SK-N-SH treated with all-trans-retinoic acid at 6 μM for 48 hours (cell line): ENCODE measurements around the gene SH3BP5.

ENCODE experiments used
- ATAC-seq: fragments of 200-7000 bp; cut with Tn5 transposase; 3 replicates; pipeline ENCODE4 v1.9.1; 2020; ENCODE audit warnings: mild to moderate bottlenecking, moderate library complexity
- BACH2 ChIP-seq: fragments of 250-450 bp; sonication (Bioruptor Pico); IDR thresholded peaks from 2 replicates; pipeline ENCODE4 v1.9.0; 2021; ENCODE audit warnings: mild to moderate bottlenecking, borderline replicate concordance
- CSDC2 ChIP-seq: fragments of 250-450 bp; sonication (Bioruptor Pico); IDR thresholded peaks from 2 replicates; pipeline ENCODE4 v1.5.0; 2020; ENCODE audit warnings: mild to moderate bottlenecking, moderate library complexity
- ESRRG ChIP-seq: fragments of 250-450 bp; sonication (Bioruptor Pico); IDR thresholded peaks from 2 replicates; pipeline ENCODE4 v1.6.1; 2021; ENCODE audit warnings: mild to moderate bottlenecking
- GLIS3 ChIP-seq: fragments of 250-450 bp; sonication (Bioruptor Pico); IDR thresholded peaks from 2 replicates; pipeline ENCODE4 v1.5.0; 2020; ENCODE audit warnings: mild to moderate bottlenecking, moderate library complexity
- ISL1 ChIP-seq: fragments of 250-450 bp; sonication (Bioruptor Pico); IDR thresholded peaks from 2 replicates; pipeline ENCODE4 v2.1.2; 2022; ENCODE audit warnings: mild to moderate bottlenecking, moderate library complexity
- OSR1 ChIP-seq: fragments of 250-450 bp; sonication (Bioruptor Pico); IDR thresholded peaks from 2 replicates; pipeline ENCODE4 v1.8.0; 2022; ENCODE audit warnings: moderate library complexity, mild to moderate bottlenecking, inconsistent platforms
- PPARA ChIP-seq: fragments of 250-450 bp; sonication (Bioruptor Pico); IDR thresholded peaks from 2 replicates; pipeline ENCODE4 v1.5.0; 2020; ENCODE audit warnings: mild to moderate bottlenecking, borderline replicate concordance
- RARB ChIP-seq: fragments of 250-450 bp; sonication (Bioruptor Pico); IDR thresholded peaks from 2 replicates; pipeline ENCODE4 v1.8.0; 2021; ENCODE audit warnings: mild to moderate bottlenecking, moderate library complexity
- SNAI2 ChIP-seq: fragments of 250-450 bp; sonication (Bioruptor Pico); IDR thresholded peaks from 2 replicates; pipeline ENCODE4 v1.5.0; 2020; ENCODE audit warnings: mild to moderate bottlenecking, moderate library complexity
- TCF4 ChIP-seq: fragments of 250-450 bp; sonication (Bioruptor Pico); IDR thresholded peaks from 2 replicates; pipeline ENCODE4 v1.8.0; 2021; ENCODE audit warnings: mild to moderate bottlenecking, moderate library complexity, borderline replicate concordance
- TOX ChIP-seq: fragments of 250-450 bp; sonication (Bioruptor Pico); IDR thresholded peaks from 2 replicates; pipeline ENCODE4 v1.8.0; 2021; ENCODE audit warnings: mild to moderate bottlenecking, moderate library complexity, borderline replicate concordance
- ZFP3 ChIP-seq: fragments of 250-450 bp; sonication (Bioruptor Pico); IDR thresholded peaks from 2 replicates; pipeline ENCODE4 v1.5.0; 2020; ENCODE audit warnings: mild to moderate bottlenecking, moderate library complexity
- ZFP30 ChIP-seq: fragments of 450-650 bp; formaldehyde crosslinking; IDR thresholded peaks from 2 replicates; pipeline ENCODE4 v1.5.0; 2022; ENCODE audit warnings: mild to moderate bottlenecking, moderate library complexity
- ZNF565 ChIP-seq: fragments of 450-650 bp; formaldehyde crosslinking; conservative IDR thresholded peaks from 2 replicates; pipeline ENCODE4 v1.5.0; 2020; ENCODE audit warnings: low read depth, mild to moderate bottlenecking, moderate library complexity
- ZNF70 ChIP-seq: fragments of 450-650 bp; formaldehyde crosslinking; IDR thresholded peaks from 2 replicates; pipeline ENCODE4 v1.5.0; 2020; ENCODE audit warnings: mild to moderate bottlenecking, moderate library complexity
- ZNF8 ChIP-seq: fragments of 450-650 bp; formaldehyde crosslinking; IDR thresholded peaks from 2 replicates; pipeline ENCODE4 v1.5.0; 2020; ENCODE audit warnings: mild to moderate bottlenecking, moderate library complexity
- TF ChIP-seq, protein P1 (sequence below): fragments of 250-450 bp; sonication (Bioruptor Pico); IDR thresholded peaks from 2 replicates; pipeline ENCODE4 v1.5.1; 2020; ENCODE audit warnings: low read depth, mild to moderate bottlenecking, moderate library complexity
- TF ChIP-seq, protein P2 (sequence below): fragments of 250-450 bp; sonication (Bioruptor Pico); IDR thresholded peaks from 2 replicates; pipeline ENCODE4 v1.8.0; 2020; ENCODE audit warnings: mild to moderate bottlenecking, moderate library complexity, borderline replicate concordance
- TF ChIP-seq, protein P3 (sequence below): fragments of 250-450 bp; sonication (Bioruptor Pico); IDR thresholded peaks from 2 replicates; pipeline ENCODE4 v1.5.1; 2021; ENCODE audit warnings: mild to moderate bottlenecking, moderate library complexity
- TF ChIP-seq, protein P4 (sequence below): fragments of 250-450 bp; sonication (Bioruptor Pico); IDR thresholded peaks from 2 replicates; pipeline ENCODE4 v1.8.0; 2021; ENCODE audit warnings: low read depth, mild to moderate bottlenecking, moderate library complexity, borderline replicate concordance
- TF ChIP-seq, protein P5 (sequence below): fragments of 250-450 bp; sonication (Bioruptor Pico); IDR thresholded peaks from 2 replicates; pipeline ENCODE4 v1.5.0; 2020; ENCODE audit warnings: mild to moderate bottlenecking, moderate library complexity

SH3BP5 gene

DNA sequence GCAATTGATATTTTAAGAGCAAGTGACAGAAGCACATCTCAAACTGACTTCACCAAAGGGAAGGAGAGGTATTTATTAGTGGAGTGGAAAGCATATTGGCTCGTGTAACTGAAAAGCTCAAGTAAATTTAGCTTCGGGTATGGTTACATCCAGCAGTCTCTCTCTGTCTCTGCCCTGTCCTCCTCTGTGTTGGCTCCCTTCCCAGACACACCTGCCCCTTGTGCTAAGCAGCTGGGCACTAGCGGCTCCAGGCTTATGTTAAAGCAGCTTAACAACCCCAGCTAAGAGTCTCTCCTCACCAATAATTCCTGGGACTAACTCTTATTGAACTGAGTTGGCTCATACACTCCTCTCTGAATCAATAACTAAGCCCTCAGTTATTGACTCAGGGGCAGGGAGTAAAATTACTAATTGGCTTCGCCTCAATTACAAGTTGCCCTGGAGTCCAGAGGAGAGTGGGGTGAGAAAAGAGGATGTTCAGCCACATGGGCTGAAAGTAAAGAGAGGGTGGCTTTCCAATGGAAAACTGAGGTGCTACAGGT, 12.8 kb upstream of the SH3BP5 start:
- ATAC-seq = no peak
- TF ChIP-seq CSDC2 (CRISPR knock-in tag) (no peak), ESRRG (CRISPR knock-in tag) (no peak), PPARA (no peak), ZFP30 (CRISPR knock-in tag) (no peak), SNAI2 (CRISPR knock-in tag) (no peak), ISL1 (CRISPR knock-in tag) (no peak), ZFP3 (CRISPR knock-in tag) (no peak), ZNF8 (no peak), OSR1 (CRISPR knock-in tag) (no peak), ZNF565 (no peak), GLIS3 (CRISPR knock-in tag) (no peak)
- TF ChIP-seq, protein P1, sequence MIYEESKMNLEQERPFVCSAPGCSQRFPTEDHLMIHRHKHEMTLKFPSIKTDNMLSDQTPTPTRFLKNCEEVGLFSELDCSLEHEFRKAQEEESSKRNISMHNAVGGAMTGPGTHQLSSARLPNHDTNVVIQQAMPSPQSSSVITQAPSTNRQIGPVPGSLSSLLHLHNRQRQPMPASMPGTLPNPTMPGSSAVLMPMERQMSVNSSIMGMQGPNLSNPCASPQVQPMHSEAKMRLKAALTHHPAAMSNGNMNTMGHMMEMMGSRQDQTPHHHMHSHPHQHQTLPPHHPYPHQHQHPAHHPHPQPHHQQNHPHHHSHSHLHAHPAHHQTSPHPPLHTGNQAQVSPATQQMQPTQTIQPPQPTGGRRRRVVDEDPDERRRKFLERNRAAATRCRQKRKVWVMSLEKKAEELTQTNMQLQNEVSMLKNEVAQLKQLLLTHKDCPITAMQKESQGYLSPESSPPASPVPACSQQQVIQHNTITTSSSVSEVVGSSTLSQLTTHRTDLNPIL = no peak
- TF ChIP-seq, protein P2, sequence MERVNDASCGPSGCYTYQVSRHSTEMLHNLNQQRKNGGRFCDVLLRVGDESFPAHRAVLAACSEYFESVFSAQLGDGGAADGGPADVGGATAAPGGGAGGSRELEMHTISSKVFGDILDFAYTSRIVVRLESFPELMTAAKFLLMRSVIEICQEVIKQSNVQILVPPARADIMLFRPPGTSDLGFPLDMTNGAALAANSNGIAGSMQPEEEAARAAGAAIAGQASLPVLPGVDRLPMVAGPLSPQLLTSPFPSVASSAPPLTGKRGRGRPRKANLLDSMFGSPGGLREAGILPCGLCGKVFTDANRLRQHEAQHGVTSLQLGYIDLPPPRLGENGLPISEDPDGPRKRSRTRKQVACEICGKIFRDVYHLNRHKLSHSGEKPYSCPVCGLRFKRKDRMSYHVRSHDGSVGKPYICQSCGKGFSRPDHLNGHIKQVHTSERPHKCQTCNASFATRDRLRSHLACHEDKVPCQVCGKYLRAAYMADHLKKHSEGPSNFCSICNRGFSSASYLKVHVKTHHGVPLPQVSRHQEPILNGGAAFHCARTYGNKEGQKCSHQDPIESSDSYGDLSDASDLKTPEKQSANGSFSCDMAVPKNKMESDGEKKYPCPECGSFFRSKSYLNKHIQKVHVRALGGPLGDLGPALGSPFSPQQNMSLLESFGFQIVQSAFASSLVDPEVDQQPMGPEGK = no peak
- TF ChIP-seq, protein P3, sequence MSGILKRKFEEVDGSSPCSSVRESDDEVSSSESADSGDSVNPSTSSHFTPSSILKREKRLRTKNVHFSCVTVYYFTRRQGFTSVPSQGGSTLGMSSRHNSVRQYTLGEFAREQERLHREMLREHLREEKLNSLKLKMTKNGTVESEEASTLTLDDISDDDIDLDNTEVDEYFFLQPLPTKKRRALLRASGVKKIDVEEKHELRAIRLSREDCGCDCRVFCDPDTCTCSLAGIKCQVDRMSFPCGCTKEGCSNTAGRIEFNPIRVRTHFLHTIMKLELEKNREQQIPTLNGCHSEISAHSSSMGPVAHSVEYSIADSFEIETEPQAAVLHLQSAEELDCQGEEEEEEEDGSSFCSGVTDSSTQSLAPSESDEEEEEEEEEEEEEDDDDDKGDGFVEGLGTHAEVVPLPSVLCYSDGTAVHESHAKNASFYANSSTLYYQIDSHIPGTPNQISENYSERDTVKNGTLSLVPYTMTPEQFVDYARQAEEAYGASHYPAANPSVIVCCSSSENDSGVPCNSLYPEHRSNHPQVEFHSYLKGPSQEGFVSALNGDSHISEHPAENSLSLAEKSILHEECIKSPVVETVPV (CRISPR knock-in tag) = no peak
- TF ChIP-seq, all 23 proteins: peak for 0

DNA sequence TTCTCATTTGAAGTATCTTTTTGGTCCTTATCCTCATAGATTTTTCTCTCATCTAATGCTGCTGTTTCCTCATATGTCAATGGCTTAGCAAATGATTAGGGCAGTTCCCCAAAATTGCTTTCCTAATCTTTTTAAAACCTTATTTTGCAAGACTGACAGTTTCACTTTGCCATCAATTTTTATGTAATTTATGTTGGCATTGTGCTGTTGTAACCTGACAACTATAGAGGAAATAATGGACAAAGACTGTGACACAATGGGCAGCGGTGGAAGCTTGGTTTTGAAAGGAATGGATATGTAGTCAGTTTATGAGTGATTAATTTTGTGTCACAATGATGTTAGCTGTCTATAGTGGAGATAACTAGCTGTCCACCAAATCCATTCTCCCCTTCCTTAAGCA, 10.6 kb upstream of the SH3BP5 start:
- no peak for ATAC-seq
- TF ChIP-seq, protein P4, sequence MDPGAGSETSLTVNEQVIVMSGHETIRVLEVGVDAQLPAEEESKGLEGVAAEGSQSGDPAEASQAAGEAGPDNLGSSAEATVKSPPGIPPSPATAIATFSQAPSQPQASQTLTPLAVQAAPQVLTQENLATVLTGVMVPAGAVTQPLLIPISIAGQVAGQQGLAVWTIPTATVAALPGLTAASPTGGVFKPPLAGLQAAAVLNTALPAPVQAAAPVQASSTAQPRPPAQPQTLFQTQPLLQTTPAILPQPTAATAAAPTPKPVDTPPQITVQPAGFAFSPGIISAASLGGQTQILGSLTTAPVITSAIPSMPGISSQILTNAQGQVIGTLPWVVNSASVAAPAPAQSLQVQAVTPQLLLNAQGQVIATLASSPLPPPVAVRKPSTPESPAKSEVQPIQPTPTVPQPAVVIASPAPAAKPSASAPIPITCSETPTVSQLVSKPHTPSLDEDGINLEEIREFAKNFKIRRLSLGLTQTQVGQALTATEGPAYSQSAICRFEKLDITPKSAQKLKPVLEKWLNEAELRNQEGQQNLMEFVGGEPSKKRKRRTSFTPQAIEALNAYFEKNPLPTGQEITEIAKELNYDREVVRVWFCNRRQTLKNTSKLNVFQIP (CRISPR knock-in tag) = no peak
- no peak for TF ChIP-seq OSR1 (CRISPR knock-in tag)
- TF ChIP-seq RARB = no peak
- no peak for TF ChIP-seq ZNF70 (CRISPR knock-in tag)
- TF ChIP-seq CSDC2 (CRISPR knock-in tag) = no peak
- TF ChIP-seq ISL1 (CRISPR knock-in tag) = no peak
- no peak for TF ChIP-seq PPARA
- TF ChIP-seq TCF4 (CRISPR knock-in tag) = no peak
- no peak for TF ChIP-seq ZFP3 (CRISPR knock-in tag)
- TF ChIP-seq BACH2 (CRISPR knock-in tag) = no peak
- no peak for TF ChIP-seq SNAI2 (CRISPR knock-in tag)
- no peak for TF ChIP-seq ZNF8
- TF ChIP-seq, protein P3 (CRISPR knock-in tag) = no peak
- TF ChIP-seq, protein P5, sequence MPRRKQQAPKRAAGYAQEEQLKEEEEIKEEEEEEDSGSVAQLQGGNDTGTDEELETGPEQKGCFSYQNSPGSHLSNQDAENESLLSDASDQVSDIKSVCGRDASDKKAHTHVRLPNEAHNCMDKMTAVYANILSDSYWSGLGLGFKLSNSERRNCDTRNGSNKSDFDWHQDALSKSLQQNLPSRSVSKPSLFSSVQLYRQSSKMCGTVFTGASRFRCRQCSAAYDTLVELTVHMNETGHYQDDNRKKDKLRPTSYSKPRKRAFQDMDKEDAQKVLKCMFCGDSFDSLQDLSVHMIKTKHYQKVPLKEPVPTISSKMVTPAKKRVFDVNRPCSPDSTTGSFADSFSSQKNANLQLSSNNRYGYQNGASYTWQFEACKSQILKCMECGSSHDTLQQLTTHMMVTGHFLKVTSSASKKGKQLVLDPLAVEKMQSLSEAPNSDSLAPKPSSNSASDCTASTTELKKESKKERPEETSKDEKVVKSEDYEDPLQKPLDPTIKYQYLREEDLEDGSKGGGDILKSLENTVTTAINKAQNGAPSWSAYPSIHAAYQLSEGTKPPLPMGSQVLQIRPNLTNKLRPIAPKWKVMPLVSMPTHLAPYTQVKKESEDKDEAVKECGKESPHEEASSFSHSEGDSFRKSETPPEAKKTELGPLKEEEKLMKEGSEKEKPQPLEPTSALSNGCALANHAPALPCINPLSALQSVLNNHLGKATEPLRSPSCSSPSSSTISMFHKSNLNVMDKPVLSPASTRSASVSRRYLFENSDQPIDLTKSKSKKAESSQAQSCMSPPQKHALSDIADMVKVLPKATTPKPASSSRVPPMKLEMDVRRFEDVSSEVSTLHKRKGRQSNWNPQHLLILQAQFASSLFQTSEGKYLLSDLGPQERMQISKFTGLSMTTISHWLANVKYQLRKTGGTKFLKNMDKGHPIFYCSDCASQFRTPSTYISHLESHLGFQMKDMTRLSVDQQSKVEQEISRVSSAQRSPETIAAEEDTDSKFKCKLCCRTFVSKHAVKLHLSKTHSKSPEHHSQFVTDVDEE (CRISPR knock-in tag) = no peak
- TF ChIP-seq TOX = no peak
- TF ChIP-seq, all 23 proteins: peak for 0
